Adrenal gland (tissue), 5 donors: ENCODE measurements around the gene KIAA0513.

Source experiments
- CTCF ChIP-seq, 6 experiments: fragments of 450-650 bp in 4 of 6; fragments of 200-600 bp in 2 of 6; sonication (generic) in 1 of 6; IDR thresholded peaks; 1 replicate in 5 of 6; 2 replicates in 1 of 6; pipeline versions ENCODE4 v1.5.1 to v1.8.0; 2016 to 2021; ENCODE audit warnings: antibody characterized with exemption in 6 of 6, mild to moderate bottlenecking in 2 of 6, moderate library complexity in 1 of 6
- POLR2A ChIP-seq, 2 donors: fragments of 450-650 bp; IDR thresholded peaks; one replicate each; pipeline ENCODE4 v1.6.1; 2017; ENCODE audit warnings: antibody characterized with exemption in 2 of 2, mild to moderate bottlenecking in 2 of 2, moderate library complexity in 1 of 2
- donor health status: DM: no; HTN: no; CAD: no.

GRCh38 chr16:85103114-85104079, 75.8 kb downstream of the KIAA0513 start:
- TF ChIP-seq CTCF (IDR thresholded peaks at IDR 0.05) (no peak), POLR2A (IDR thresholded peaks at IDR 0.05) (no peak)
